Suprapubic skin (tissue), 4 donors: ENCODE results near the gene MTA3. TPM values are rescaled to one million over a fixed set of nuclear protein-coding genes. Genes with fewer than 3 reads are reported as not detected.

ENCODE experiments used
- DNase-seq, 2 donors: peaks; one replicate each; pipeline ENCODE4 v3.0.0-alpha.2; 2019; ENCODE audit warnings: low spot score in 2 of 2
- H3K27ac ChIP-seq: fragments of 200-600 bp; sonication (generic); one replicate; pipeline ENCODE4 v1.5.1; 2019
- H3K27me3 ChIP-seq: fragments of 200-600 bp; sonication (generic); one replicate; pipeline ENCODE4 v1.5.1; 2019
- H3K36me3 ChIP-seq: fragments of 200-600 bp; sonication (generic); one replicate; pipeline ENCODE4 v1.5.1; 2019
- H3K4me1 ChIP-seq: fragments of 200-600 bp; sonication (generic); one replicate; pipeline ENCODE4 v1.5.1; 2019
- H3K4me3 ChIP-seq: fragments of 200-600 bp; sonication (generic); one replicate; pipeline ENCODE4 v1.5.1; 2019; ENCODE audit warnings: mild to moderate bottlenecking
- H3K9me3 ChIP-seq: fragments of 200-600 bp; sonication (generic); one replicate; pipeline ENCODE4 v1.5.1; 2019
- CTCF ChIP-seq, 2 donors: fragments of 200-600 bp in 1 of 2; fragments of 450-650 bp in 1 of 2; sonication (generic) in 1 of 2; IDR thresholded peaks; one replicate each; pipeline ENCODE4 v1.5.1; 2016 to 2019; ENCODE audit warnings: antibody characterized with exemption in 2 of 2, mild to moderate bottlenecking in 1 of 2, moderate library complexity in 1 of 2
- EP300 ChIP-seq: sonication (generic); formaldehyde crosslinking; IDR thresholded peaks from one replicate; pipeline ENCODE4 v1.6.1; 2017; ENCODE audit warnings: antibody characterized with exemption
- POLR2A ChIP-seq, 2 donors: fragments of 450-650 bp; IDR thresholded peaks; one replicate each; pipeline ENCODE4 v1.6.1; 2017; ENCODE audit warnings: antibody characterized with exemption in 2 of 2, mild to moderate bottlenecking in 2 of 2, moderate library complexity in 2 of 2
- POLR2AphosphoS5 ChIP-seq, 3 donors: sonication (generic); formaldehyde crosslinking; IDR thresholded peaks; one replicate each; pipeline ENCODE4 v1.6.1; 2017; ENCODE audit warnings: antibody characterized with exemption in 3 of 3
- WGBS: methylation state at CpG from one replicate; pipeline ENCODE4 v1.1.5; 2018; 5-methylcytosine and 5-hydroxymethylcytosine counted together
- total RNA-seq, 4 donors: library from RNA; depleted of rRNA; stranded (reverse); fragments of >200 nt; gene quantifications; one replicate each; pipeline ENCODE4 v1.1.0, GENCODE V29; 2016

Gene MTA3
- total RNA-seq, 4 donors from 2014 or later, result 29.6 to 81.9 (median 30.3) TPM

DNA sequence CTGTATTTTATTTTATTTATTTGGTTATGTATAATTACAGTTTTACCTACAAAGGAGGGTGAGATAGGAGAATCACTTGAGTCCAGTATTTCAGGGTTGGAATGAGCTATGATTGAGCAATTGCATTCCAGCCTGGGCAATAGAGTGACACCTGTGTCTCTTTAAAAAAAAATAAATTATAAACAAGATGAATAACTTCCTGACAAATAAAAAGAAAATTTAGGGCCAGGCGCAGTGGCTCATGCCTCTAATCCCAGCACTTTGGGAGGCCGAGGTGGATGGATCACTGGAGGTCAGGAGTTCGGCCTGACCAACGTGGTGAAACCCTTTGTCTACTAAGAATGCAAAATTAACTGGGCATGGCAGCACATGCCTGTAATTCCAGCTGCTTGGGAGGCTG is 17.3 kb downstream of the MTA3 start:
- no peak for DNase-seq
- no peak overlapping the region for H3K27ac ChIP-seq
- TF ChIP-seq EP300, result no peak
- TF ChIP-seq POLR2AphosphoS5 (IDR thresholded peaks at IDR 0.05), result no peak
- TF ChIP-seq CTCF (IDR thresholded peaks at IDR 0.05), result no peak
- TF ChIP-seq POLR2A (IDR thresholded peaks at IDR 0.05), result no peak
- H3K4me3 ChIP-seq, result no peak overlapping the region
- 86% methylated on average over 4 of the region's 4 CpGs for WGBS
- no peaks in the 10 kb centered on the region for H3K27me3 ChIP-seq
- H3K36me3 ChIP-seq, result peaks cover 15% of the 10 kb centered on the region
- H3K4me1 ChIP-seq, result no peaks in the 10 kb centered on the region
- H3K9me3 ChIP-seq, result no peaks in the 10 kb centered on the region

GRCh38 chr2:42587526-42588117 is 19.2 kb downstream of the MTA3 start:
- no peaks in the 10 kb centered on the region for H3K36me3 ChIP-seq
- no peaks in the 10 kb centered on the region for H3K27me3 ChIP-seq
- H3K4me3 ChIP-seq, result no peak overlapping the region
- no peak overlapping the region for H3K27ac ChIP-seq
- TF ChIP-seq CTCF (IDR thresholded peaks at IDR 0.05), result no peak
- no peak for TF ChIP-seq POLR2AphosphoS5 (IDR thresholded peaks at IDR 0.05)
- no peak for TF ChIP-seq POLR2A (IDR thresholded peaks at IDR 0.05)
- no peak for TF ChIP-seq EP300
- WGBS, result 85% methylated on average over 4 of the region's 4 CpGs
- H3K9me3 ChIP-seq, result no peaks in the 10 kb centered on the region
- DNase-seq, result no peak
- no peaks in the 10 kb centered on the region for H3K4me1 ChIP-seq

GRCh38 chr2:42588121-42588520 is 19.7 kb downstream of the MTA3 start:
- H3K27me3 ChIP-seq, result no peaks in the 10 kb centered on the region
- DNase-seq, result no peak
- TF ChIP-seq POLR2AphosphoS5 (IDR thresholded peaks at IDR 0.05), result no peak
- TF ChIP-seq POLR2A (IDR thresholded peaks at IDR 0.05), result no peak
- TF ChIP-seq EP300, result no peak
- no peak for TF ChIP-seq CTCF (IDR thresholded peaks at IDR 0.05)
- H3K27ac ChIP-seq, result no peak overlapping the region
- H3K9me3 ChIP-seq, result no peaks in the 10 kb centered on the region
- WGBS, result 90% methylated on average over 1 of the region's 1 CpG
- H3K36me3 ChIP-seq, result no peaks in the 10 kb centered on the region
- no peaks in the 10 kb centered on the region for H3K4me1 ChIP-seq
- no peak overlapping the region for H3K4me3 ChIP-seq

DNA sequence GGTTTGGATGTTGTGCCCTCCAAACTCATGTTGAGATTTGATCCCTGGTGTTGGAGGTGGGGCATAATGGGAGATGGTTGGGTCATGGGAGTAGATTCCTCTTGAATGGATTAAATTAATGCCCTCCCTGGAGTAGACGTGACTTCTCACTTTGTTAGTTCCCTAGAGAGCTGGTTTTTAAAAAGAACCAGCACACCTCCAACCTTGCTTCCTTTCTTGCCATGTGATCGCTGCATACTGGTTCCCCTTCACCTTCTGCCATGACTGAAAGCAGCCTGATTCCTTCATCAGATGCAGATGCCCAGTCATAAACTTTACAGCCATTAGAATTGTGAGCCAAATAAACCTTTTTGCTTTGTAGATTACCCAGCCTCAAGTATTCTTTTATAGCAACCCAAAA is 21.7 kb downstream of the MTA3 start:
- no peak for DNase-seq
- no peak overlapping the region for H3K27ac ChIP-seq
- H3K4me1 ChIP-seq, result no peaks in the 10 kb centered on the region
- H3K4me3 ChIP-seq, result no peak overlapping the region
- 95% methylated on average over 2 of the region's 2 CpGs for WGBS
- no peak for TF ChIP-seq CTCF (IDR thresholded peaks at IDR 0.05)
- no peak for TF ChIP-seq EP300
- no peak for TF ChIP-seq POLR2AphosphoS5 (IDR thresholded peaks at IDR 0.05)
- TF ChIP-seq POLR2A (IDR thresholded peaks at IDR 0.05), result no peak
- no peaks in the 10 kb centered on the region for H3K36me3 ChIP-seq
- no peaks in the 10 kb centered on the region for H3K27me3 ChIP-seq
- no peaks in the 10 kb centered on the region for H3K9me3 ChIP-seq

GRCh38 chr2:42593282-42593681 is 24.9 kb downstream of the MTA3 start:
- TF ChIP-seq POLR2A (IDR thresholded peaks at IDR 0.05), result no peak
- no peak for TF ChIP-seq POLR2AphosphoS5 (IDR thresholded peaks at IDR 0.05)
- TF ChIP-seq EP300, result no peak
- no peak for TF ChIP-seq CTCF (IDR thresholded peaks at IDR 0.05)
- no peak overlapping the region for H3K27ac ChIP-seq
- no peak overlapping the region for H3K4me3 ChIP-seq
- no peaks in the 10 kb centered on the region for H3K27me3 ChIP-seq
- H3K36me3 ChIP-seq, result no peaks in the 10 kb centered on the region
- H3K4me1 ChIP-seq, result no peaks in the 10 kb centered on the region
- no peak for DNase-seq
- WGBS, result 95% methylated on average over 5 of the region's 5 CpGs
- no peaks in the 10 kb centered on the region for H3K9me3 ChIP-seq
